HL-60/S4 (cell line): ENCODE data around the gene PNMA5.
"Not testable (repeated sequence)": the region's sequence is repeated elsewhere in the genome, so short reads cannot be mapped to it uniquely, and the experiment has no call there.

Source experiments
- in situ Hi-C: fragments of 300-500 bp; cut with MboI; formaldehyde crosslinking; loops from 2 replicates; pipeline ENCODE4 v1.14.3; 2022; ENCODE audit warnings: low sequenced_read_pairs

PNMA5 gene

GRCh38 chrX:152993933-152994332, at the start of gene PNMA5:
Gene PNMA5 (minus strand): TSS chrX:152994116. CDS start chrX:152991598, 2,518 bp downstream.
- in situ Hi-C loops = no loop called here

GRCh38 chrX:153032397-153033118, 38.6 kb upstream of the PNMA5 start:
- in situ Hi-C loops = no loop called here

GRCh38 chrX:153030801-153031200, 36.9 kb upstream of the PNMA5 start:
- in situ Hi-C loops = no loop called here

- in situ Hi-C loops = no loop called here
Measured at GRCh38 chrX:153029875-153030274, 36.0 kb upstream of the PNMA5 start.

- in situ Hi-C loops = no loop called here
Measured at GRCh38 chrX:153029162-153029561, 35.2 kb upstream of the PNMA5 start.

GRCh38 chrX:153028487-153028886, 34.6 kb upstream of the PNMA5 start:
- in situ Hi-C loops = not testable (repeated sequence)

GRCh38 chrX:153026501-153026900, 32.6 kb upstream of the PNMA5 start:
- in situ Hi-C loops = not testable (repeated sequence)

- in situ Hi-C loops = no loop called here
Measured at GRCh38 chrX:153019166-153019565, 25.2 kb upstream of the PNMA5 start.

- in situ Hi-C loops = not testable (repeated sequence)
Measured at GRCh38 chrX:153017174-153017573, 23.3 kb upstream of the PNMA5 start.

GRCh38 chrX:153004780-153005179, 10.9 kb upstream of the PNMA5 start:
- in situ Hi-C loops = no loop called here

GRCh38 chrX:153003981-153004380, 10.1 kb upstream of the PNMA5 start:
- in situ Hi-C loops = no loop called here

- in situ Hi-C loops = not testable (repeated sequence)
Measured at GRCh38 chrX:153002182-153002581, 8.3 kb upstream of the PNMA5 start.

GRCh38 chrX:152997337-152997736, 3.4 kb upstream of the PNMA5 start:
- in situ Hi-C loops = no loop called here

- in situ Hi-C loops = no loop called here
Measured at GRCh38 chrX:152992115-152992514, 1.8 kb downstream of the PNMA5 start.

GRCh38 chrX:152991123-152991522, 2.8 kb downstream of the PNMA5 start:
- in situ Hi-C loops = no loop called here

- in situ Hi-C loops = no loop called here
Measured at GRCh38 chrX:152989292-152989658, 4.6 kb downstream of the PNMA5 start.

- in situ Hi-C loops = no loop called here
Measured at GRCh38 chrX:152988536-152989291, 5.2 kb downstream of the PNMA5 start.

- in situ Hi-C loops = no loop called here
Measured at GRCh38 chrX:152987801-152988200, 6.1 kb downstream of the PNMA5 start.

GRCh38 chrX:152987156-152987555, 6.8 kb downstream of the PNMA5 start:
- in situ Hi-C loops = not testable (repeated sequence)

- in situ Hi-C loops = not testable (repeated sequence)
Measured at GRCh38 chrX:152985383-152985782, 8.5 kb downstream of the PNMA5 start.

GRCh38 chrX:152968193-152968592, 25.7 kb downstream of the PNMA5 start:
- in situ Hi-C loops = loop anchor here (25.0 kb wide), 1 partner anchor 694 kb away; the partner anchor contains the start of gene PNCK

- in situ Hi-C loops = loop anchor here (25.0 kb wide), 1 partner anchor 702 kb away; the partner anchor contains the start of gene PNCK
Measured at GRCh38 chrX:152960115-152960514, 33.8 kb downstream of the PNMA5 start.
